D341Med (cell line): Measurements from ENCODE around the gene COL4A6.

Source experiments
- DNase-seq: peaks from one replicate; pipeline ENCODE4 v3.0.0; 2012; ENCODE audit warnings: low spot score

Gene COL4A6

GRCh38 chrX:108331126-108331909 is 106.9 kb downstream of the COL4A6 start:
- no peak for DNase-seq

DNA sequence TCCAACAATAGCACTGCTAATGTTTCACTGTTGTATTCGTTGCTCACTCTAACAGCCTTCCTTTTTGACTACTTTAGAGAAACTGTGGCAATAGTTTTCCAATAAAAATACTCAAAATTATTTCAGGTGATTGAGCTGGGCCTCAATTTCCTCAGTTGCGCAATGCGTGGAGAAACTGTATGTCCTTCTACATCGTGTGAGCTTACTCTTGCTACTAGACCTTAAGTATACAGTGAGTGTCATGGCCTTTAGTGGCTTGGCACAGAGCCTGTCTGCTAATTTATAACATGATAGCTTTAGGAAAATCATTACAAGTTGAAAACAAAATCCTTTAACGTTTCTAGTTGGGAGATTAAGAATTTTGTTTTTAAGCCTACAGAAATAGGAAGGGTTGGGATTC is 114.5 kb downstream of the COL4A6 start:
- DNase-seq, result no peak

- DNase-seq, result no peak
Observed at GRCh38 chrX:108322234-108322633, 116.0 kb downstream of the COL4A6 start.

- no peak for DNase-seq
Observed at GRCh38 chrX:108316456-108316855, 121.8 kb downstream of the COL4A6 start.

DNA sequence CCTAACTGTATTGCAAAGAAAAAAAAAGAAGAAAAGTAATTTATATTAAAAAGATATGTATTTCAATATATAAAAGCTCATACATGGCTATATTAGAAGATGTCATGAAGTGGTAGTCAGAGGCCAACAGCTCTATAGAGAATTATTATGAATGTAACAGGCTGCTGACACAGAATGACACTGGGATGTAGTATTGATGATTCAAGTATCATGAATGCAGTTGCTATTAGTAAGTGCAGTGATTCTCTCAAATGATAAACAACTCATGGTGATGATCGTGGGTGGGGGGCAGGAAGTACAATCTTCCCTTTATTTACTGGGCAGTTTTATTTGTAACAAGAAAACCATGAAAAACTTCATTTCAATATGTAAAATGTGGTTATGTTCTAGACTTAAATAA is 124.6 kb downstream of the COL4A6 start:
- no peak for DNase-seq

GRCh38 chrX:108312957-108313356 is 125.3 kb downstream of the COL4A6 start:
- no peak for DNase-seq

DNA sequence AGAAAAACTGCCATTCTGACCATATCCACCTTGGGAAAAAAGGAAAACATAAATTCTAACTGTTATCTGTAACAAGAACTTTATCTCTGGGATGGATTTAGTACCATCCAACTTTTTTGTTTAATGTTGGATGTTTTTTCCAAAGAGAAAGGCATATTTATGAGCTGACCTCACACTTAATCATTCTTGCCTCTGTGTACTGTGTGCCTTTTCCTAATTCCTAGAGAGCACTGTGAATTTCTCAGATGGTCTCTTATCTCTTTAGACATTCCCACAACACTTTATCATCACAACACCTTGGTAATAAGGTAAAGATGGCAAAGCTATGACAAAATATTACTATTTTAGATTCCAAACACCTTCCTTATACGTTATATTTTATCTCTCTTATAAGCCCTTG is 126.2 kb downstream of the COL4A6 start:
- no peak for DNase-seq

DNA sequence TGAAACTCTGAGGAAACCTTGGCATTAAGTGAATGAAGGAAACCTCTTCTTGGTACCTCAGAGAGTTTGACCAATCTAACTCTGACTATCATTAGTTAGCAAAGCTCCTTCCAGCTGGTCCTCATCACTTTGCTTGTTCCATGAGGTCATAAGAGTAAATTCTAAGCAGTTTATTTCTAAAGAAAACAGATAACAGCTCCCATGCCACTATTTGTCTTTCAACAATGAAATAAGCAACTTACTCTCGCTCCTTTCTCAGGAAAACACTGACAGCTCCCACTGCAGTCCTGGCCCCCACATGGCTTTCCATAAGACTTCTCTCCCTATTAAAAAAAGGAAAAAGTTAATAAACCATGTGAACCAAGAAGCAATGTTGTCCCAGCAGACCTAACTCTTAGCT is 127.7 kb downstream of the COL4A6 start:
- no peak for DNase-seq

- no peak for DNase-seq
Observed at GRCh38 chrX:108309144-108309543, 129.1 kb downstream of the COL4A6 start.

- no peak for DNase-seq
Observed at GRCh38 chrX:108307132-108308085, 130.8 kb downstream of the COL4A6 start.

- DNase-seq, result no peak
Observed at GRCh38 chrX:108306086-108306485, 132.1 kb downstream of the COL4A6 start.

GRCh38 chrX:108304757-108305156 is 133.5 kb downstream of the COL4A6 start:
- DNase-seq, result no peak

DNA sequence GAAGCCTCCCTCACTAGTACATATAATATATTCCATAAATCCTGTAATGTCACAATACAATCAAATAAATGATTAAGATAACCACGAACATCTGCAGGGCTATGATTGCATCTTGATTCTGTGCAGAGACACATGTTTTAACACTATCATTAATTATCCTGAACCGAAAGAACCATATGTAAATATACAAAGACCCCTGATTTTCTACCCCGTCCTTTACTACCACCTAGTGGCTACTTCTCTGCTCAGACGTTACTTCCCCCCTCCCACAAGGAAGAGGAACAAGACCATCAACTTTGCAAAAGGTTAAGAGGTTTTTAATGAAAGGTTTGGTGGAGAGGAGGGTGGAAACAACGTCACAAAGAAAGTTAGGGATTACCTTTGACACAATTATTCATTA is 134.0 kb downstream of the COL4A6 start:
- peak; percentile 20 for DNase-seq

DNA sequence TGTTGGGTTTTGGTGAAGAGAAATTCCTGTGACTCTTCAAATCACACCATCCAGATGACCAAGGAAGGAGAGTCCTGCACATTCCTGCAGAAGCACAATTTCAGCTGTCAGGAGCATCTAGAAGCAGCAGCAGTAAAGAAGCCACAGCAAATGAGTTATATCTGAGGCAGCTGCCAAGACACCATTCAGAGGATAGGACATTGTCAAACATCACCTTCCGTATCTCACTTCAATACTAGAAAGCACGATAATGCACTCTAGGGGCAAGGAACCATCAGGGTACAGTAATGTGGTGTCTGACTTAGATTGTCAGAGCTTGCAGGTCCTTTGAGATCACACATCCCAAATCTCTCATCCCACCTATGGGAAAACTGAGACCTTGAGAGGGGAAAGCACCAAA is 134.5 kb downstream of the COL4A6 start:
- no peak for DNase-seq

GRCh38 chrX:108299704-108300103 is 138.5 kb downstream of the COL4A6 start:
- no peak for DNase-seq

GRCh38 chrX:108299101-108299591 is 139.1 kb downstream of the COL4A6 start:
- no peak for DNase-seq

GRCh38 chrX:108298165-108298602 is 140.0 kb downstream of the COL4A6 start:
- no peak for DNase-seq

GRCh38 chrX:108297290-108297689 is 140.9 kb downstream of the COL4A6 start:
- no peak for DNase-seq

- no peak for DNase-seq
Observed at GRCh38 chrX:108292053-108292452, 146.2 kb downstream of the COL4A6 start.

DNA sequence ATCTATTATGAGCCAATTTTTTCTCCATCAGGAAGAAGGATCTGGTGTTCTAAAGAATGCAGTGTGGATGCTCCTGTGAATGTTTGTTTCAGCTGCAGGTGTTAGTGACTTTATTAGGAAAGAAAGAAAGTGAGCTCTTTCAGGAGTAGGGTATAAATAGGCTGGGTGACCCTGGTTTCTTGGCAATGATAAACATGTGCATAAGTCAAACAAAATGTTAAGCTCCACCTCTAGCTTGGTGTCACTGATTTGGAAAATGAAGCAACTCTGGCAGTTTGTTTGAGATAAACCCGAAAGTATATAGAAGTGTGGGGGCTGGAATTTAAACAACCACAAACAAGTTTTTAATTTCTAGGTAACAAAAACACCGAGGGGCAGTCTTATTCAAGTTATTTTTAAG is 152.3 kb downstream of the COL4A6 start:
- DNase-seq, result no peak

DNA sequence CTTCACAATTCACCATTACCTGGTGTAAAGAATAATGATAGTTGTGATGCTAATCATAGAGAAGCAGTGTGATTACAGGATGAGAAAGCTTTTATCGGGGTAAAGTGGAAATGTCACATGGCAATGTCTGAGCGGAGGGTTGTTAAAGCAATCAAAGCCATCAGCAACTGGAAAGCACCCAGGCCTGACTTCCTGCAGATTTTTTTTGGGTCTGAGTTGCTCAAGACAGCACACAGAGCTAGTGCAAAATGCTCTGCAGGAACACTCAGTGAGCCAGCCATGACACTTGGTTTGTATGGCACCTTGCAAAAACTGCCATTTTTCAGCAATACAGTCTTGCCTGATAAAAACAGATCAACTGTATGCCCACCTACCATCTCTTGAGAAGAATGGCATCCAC is 152.9 kb downstream of the COL4A6 start:
- DNase-seq, result no peak

GRCh38 chrX:108275732-108276131 is 162.5 kb downstream of the COL4A6 start:
- DNase-seq, result no peak

GRCh38 chrX:108271397-108271787 is 166.8 kb downstream of the COL4A6 start:
- DNase-seq, result no peak
